GF-D8 (cell line): Measurements from ENCODE around the gene ZEB2.
A peak's percentile ranks its signal among the peaks of the same experiment; 100 is the strongest.

Experiments used
- DNase-seq: peaks from one replicate; lab custom pipeline; 2025; lab: John Stamatoyannopoulos, UW

The ZEB2 gene

DNA sequence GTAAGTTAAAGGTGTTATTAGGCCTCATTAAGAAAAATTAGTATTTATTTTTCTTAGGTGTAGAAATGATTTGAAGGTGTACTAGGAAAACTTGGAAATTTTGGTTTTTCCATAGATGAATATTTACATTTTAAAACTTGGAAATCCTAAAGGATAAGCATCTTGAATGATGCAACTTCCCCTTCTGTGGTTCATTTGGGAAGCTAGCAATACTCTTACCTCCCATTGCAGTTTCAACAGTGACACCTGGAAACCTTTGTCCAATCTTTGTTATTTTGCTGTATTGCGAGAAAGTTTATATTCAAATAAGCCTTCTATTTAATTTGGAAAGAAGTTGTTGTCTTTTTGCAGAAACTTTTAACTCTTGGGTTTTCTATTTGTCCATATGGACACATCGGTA, 68.5 kb downstream of the ZEB2 start:
- no peak for DNase-seq

DNA sequence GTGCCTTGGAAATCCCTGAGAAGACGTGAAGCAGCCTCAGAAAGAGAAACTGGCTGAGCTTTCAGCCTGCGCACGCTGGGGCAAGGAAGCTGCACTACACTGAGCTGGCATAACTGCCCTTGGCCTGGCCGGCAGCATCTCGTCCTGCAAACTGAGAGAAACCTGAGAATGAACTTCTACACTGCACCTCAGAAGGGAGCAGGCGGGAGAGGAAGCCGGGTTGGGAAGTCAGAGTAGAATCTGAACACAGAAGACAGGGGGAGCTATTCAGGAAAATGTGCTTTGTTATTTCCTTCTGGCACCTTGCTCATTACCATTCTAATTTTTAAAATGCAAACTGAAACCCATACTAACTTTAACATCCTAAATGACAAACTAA, 70.9 kb downstream of the ZEB2 start:
- no peak for DNase-seq

DNA sequence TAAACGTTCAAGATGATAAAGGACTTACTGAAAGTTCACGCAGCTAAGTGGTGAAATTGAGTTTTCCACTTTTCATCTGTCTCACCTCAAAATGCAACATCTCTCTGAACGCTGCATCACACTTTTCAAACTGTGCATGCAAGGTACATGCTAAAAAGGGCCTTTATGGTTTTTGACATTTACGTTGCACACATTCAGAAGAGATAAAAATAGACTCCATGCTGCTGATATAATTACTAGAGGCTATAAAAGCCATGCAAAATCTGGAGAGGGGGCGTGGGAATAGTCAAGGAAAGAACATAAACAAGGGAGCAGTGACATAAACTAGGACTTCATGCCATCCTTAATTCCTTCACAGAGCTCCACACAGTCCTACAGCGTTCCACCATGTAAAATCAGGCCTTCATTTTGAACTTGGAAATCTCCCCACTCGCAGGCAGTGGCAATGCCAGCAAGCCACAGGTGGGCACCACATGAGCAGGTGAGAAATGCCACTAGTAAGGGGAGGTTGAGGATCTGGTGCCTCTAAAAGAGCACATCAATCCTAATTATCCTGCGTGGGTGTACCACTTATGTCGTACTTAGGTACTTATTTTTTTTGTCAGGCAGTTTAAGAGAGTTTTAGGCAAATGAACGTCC, 71.4 kb downstream of the ZEB2 start:
- no peak for DNase-seq

DNA sequence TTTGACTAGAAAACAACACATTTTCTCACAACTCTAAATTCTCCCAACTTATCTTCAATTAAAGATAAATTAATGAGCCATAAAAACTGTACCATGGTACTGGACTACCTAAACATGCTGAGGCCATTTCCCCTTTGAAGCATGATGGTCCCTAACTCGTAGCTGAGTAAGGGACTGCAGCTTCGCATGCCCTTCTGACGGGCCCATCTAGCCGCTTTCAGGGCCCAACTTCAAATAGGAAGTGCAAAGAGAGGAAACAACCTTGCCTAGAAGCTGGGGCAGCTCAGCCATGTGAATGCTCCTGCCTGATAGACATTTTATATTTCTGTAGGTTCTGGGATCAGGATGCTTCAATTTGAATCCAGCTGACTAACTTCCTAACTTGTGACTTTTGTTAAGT, 72.4 kb downstream of the ZEB2 start:
- DNase-seq: no peak

DNA sequence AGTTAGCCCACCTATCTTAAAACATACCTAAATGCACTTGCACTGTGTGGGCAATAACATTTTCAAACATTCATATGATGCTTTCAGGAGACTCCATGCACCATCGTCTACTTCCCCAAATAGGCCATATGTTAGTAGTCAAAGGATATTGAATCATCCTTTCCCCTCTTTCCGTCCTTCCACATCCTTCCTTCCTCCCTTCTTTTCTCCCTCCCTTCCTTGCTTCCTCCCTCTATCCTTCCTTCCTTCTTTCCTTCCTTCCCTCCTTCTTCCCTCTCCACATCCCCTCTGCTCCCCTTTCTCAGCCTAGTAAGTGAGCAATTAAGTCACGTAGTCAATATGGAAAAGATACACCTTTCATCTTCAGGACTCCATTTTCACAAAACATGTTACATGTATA, 73.8 kb downstream of the ZEB2 start:
- DNase-seq: no peak

DNA sequence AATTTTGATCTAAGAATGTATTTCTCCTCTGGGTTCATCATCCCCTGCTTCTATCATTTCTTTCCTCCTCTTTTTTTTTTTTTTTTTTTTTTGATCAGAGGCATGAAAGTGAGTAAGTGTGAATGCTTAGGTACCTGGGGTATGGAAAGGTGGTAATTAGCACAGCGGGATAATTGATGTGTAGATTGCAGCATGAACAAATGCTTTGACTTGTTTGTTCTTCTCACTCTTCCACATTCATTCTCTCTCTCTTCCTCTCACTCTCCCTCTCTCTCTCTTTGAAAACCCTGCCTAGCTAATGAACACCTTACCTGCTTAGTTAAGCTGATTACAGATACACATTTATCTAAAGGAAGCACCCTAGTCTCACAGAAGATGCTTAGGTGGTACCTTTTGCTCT, 74.7 kb downstream of the ZEB2 start:
- no peak for DNase-seq

DNA sequence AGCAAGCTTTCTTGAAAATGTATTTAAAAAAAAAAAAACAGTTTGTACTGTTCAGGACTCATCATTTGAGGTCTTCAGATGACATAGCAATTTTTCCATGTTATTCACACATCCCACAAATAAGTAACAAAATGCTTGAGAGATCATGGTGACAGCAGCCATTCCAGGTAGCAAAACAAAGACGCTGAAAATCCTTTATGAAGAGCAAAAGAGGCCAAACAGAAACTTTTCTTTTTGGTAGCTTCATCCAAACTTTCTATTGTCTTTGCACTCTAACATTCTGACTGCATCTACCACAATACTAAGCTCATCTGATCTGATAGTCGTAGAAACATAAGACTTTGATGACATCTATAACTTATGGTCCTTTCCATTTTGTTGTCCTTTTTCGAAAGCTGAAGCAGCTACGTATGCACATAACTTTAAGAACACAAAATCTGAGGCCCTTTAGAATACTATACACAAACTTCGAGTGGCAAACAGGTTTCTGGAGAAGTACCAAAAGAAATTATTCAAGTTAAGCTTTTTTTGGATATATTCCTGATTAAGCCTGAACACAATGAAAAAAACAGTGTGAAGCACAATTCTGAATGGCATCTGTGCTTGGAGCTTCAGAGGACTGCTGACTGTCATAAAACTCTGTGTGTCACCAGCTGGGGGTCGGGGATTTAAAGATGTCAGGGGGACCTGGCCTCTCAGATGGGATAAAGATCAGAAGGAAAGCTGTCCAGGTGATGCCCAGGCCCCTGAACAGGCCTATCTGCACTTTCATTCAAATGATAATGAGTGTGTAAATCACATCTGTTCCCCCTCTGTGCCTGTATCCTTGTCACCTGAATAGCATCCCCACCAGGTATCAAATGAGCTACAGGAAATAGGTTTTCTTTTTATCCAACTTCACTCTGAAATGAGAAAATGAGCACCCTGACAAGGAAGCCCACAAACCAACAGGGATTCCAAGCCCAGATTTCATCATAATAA, 75.8 kb downstream of the ZEB2 start:
- DNase-seq: no peak

DNA sequence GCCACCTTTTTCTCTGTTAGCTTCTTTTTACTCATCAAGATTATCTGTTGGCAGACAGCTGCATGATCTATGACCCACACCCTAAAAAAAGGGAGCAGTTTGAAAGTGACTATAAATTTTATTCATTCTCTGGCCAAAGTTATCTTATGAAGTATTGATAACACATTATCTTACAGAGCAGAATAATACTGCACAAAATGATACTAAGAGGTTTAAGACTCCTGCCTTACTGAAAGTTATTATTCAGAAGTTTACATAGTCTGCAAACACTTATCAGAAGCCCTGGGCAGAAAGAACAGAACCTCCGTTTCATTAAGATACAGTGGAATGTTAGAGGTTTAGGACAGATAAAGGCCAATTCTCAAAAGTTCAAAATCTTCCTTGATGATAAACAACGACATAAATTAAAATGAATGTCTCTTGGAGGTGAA, 78.2 kb downstream of the ZEB2 start:
- DNase-seq: no peak

DNA sequence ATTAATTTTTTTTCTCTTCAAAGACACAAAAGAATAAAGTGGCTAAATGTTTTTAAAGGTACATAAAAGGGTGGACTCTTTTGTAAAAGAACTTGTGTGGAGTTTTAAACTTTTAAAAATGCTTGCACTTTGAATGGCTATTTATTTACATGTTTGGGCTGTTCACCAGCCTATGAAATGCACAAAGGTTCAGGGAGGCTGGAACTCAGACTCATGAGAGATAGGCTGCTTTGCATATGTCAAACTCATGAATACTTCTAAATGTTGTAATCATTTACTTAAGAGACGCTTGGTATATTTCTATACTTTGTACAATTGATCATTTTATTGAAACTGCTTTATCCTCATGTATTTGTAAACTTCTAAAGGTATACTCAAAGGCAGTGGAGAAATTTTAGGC, 79.9 kb downstream of the ZEB2 start:
- DNase-seq: no peak

DNA sequence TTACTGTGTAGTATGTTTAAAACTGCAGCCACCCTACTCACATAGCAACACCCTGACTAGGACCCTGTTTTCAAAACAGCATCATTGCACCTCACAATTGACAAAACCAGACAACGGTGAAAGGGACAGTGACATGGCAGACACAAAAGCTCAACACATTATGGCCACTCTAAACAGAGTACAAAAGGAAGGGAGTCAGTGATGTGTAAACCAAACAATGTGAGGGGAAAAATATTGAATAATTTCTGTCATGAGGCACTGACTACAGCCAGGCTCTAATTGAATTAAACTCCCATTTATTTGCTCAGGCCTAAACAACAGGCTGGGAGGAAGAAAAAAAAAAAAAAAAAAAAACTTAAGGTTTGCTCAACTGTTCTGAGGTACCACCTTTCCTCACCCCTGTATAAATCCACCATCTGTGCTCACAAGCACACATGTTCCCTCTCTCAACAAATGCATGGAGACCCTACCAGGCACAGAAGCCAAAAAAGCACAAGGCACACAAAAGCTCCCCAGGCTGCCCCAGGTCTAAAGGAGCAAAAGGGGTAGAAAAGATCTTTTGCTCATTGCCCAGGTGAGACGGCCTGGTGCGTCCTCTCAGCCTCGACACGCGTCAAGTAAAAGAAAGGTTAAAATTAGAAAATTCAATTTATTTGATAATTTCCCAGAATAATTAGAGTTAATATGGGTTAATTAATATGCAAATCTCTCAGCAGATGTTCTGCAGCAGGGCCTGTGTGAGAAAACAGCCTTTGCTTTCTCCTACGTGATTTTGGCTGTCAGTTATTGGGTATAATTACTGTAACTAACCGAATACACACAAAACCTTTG, 80.9 kb downstream of the ZEB2 start:
- DNase-seq: no peak

DNA sequence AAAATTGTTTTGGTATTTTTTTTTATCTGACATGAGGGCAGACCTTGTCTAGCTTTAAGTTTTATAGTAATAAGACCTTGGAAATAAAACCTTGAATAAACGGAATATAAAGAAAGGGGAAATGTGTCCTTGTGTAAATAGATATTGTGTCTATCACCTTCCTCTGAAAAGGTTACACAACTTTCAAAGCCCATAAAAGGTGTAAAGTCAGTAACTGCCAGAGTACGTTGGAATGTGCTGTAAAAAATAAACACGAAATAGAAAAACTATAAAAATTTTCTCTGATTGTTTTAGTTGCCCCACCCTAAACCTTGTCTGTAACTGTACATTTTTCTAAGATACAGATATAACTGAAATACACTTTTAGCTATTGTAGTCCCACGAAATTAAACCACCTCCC, 82.3 kb downstream of the ZEB2 start:
- DNase-seq: no peak

DNA sequence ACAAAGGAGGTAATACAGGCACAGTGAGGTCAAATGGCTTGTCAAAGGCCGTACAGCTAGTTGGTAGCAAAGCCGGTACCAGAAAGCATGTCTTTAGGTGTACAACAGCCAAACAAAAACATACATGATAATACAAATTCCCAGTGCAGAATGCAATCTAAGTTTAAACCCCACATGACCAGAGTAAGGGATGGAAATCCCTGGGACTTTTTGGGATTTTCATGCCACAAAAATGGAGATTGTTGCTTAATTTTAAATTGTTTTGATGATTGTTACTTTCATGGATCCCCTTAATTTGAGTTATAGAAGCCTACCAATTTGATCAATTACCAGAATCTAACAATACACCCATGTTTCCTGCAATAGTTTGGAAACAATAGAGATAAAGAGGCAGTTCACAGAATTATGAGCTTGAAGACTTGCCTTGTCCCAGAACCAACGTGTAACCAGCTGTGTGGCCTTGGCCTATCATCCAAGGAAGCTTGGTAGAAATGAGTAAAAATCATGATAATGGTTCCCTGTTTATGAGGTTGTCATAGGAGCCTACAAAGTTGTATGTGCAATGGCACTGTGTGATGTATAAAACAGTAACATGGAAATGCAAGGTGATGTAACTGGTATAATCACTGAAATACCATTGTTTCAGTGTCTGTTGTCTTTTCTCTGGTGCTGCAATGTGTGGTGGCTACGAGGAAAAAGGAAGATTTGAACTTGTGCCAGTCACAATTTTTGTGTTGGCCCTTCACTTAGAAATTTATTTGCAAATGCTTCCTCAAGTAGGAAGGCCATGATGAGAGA, 85.3 kb downstream of the ZEB2 start:
- DNase-seq: no peak

DNA sequence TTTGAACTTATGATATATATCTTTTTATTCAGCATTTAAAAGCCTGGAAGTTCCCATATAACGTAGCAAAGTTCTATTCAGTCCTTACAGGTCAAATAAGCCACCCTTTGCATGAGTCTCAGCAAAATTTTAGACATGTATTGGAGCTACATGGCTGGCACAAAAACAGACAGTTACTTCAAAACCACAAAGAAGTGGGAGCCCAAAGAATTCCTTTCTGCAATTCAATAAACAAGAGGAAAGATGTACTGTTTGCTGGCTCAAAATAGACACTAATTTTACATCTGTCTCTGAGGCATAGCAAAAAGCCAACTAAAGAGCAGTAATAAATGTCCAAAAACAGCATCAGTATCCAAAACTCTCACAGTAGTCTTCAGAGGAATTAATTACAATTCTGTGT, 87.0 kb downstream of the ZEB2 start:
- no peak for DNase-seq

DNA sequence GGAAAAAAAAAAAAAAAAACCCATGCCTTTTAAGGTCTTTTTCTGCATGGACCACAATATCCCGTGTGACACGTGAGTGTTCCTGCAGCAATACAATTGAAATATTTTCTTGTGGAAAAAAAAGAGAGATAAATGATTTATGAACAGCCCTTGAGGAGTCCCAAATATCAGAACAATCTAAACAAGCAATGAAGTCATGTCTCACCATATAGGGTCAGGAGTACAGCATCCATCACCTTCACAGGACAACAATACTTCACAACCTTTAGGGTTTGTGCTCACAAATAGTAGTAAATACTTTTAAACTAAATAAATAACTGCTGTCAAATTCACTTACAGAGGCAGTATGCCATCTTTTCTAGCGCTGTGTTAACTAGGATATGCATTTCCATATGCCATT, 87.9 kb downstream of the ZEB2 start:
- DNase-seq: no peak

DNA sequence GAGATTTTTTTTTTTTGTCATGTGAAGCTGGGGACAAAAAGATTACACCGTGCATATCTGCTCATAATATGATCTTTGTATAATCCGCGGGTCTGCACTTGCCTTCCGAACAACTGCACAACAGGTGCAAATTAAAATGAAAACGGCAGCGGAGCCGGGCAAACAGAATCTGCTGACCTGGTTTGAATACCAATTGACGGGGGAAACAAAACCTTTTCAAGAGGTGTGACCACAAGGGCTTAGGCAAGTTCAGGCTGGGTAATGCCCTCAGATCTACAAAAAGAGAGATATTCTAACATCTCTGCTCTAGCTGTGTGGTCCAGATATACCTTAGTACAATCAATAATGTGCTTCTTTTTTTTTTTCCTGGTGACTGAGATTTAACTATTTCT, 88.5 kb downstream of the ZEB2 start:
- no peak for DNase-seq

DNA sequence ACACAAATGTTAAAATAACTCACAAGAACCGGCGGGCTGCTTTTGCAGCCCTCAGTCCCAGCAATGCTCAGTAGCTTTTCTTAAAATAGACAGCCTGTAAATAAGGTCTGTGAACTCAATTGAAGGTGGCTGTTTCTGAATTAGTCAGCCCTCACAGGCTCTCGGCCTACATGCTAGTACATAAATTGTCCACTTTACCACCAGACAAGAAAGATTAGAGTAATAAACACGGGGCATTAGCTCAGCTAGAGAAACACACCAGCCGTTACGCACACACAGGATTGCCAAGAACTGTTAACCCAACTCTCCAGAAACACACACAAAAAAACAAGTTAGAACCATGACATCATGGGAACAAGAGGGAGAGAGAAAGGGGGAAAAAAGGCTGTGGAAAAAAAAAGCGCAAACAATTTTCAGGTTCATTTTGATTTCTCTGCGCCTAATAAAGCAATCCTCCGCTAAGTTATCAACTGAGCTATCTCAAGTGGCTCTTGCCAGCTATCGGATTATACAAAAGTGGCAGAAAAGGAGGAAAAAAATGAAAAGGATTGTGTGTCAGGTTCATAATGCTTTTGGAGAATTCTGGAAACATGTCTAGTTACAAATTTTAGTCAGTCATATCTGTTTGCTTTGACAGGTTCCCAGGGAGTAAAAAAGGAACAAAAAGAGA, 89.1 kb downstream of the ZEB2 start:
- DNase-seq: no peak

DNA sequence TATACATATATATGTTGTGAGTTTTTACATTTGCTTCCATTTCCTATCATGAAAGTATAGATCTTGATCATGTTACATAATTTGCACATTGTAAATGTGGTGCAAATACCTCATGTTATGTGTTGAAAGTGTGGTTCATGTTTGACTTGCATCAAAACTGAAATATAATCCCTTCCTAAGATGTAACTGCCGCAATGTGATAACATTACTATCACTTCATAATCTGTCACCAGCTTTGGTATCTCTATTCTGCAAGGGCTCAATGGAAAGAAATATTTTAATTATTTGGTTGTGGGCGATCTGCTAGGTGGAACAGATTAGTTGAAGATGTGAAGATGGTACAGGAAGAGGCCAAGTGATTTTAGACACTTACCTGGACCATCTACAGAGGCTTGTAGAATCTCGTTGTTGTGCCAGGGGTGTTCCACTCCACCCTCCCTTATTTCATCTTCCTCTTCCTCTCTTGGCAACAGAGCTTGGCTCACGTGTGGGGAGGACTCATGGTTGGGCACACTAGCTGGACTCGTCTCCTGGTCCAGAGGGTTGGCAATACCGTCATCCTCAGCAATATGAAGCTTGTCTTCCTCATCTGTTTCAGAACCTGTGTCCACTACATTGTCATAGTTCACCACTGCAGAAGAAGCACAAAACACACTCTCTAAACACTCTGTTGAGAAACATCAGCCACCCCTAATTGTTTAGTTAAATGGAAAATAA, 90.4 kb downstream of the ZEB2 start:
- no peak for DNase-seq

DNA sequence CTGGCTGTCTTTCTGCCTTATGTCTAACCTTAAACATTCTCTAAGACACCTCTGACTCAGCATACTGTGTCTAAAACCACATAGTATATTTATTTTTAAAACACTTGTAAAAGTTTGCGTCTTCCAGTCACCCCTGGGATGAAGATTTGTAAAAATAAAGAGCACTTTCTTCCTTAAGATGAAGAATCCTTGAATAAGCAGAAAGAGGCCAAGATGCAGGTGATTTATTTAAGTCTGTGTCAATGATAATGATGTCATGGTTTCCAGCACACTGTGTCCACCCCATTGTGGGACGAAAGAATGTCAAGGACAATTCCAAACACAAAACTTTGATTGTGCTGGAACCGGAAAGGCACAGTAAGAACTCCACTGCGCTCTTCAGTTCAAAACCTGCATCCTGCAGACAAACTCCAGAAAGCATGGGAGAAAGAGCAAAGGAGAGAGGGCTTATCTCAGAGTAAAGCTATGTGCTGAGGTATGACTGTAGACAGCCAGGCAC, 92.9 kb downstream of the ZEB2 start:
- no peak for DNase-seq

DNA sequence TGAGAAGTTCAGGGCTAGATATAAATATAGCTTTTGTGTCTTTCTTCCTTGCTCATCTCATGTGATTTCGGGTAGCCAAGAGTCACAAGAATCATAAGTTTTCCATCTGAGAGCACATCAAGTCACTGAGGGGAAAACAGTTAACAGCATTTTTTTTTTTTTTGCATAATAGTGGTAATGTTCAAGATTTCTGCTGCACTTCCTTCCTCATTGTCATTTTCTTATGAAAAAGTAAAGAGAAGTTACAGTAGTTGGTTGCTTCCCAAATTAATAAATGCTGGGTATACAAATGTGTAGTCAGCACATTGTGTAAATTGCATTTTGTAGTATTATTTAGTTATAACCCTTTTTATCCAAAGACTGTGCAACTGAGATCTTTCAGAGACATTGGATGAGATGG, 93.6 kb downstream of the ZEB2 start:
- DNase-seq: peak; percentile 38

DNA sequence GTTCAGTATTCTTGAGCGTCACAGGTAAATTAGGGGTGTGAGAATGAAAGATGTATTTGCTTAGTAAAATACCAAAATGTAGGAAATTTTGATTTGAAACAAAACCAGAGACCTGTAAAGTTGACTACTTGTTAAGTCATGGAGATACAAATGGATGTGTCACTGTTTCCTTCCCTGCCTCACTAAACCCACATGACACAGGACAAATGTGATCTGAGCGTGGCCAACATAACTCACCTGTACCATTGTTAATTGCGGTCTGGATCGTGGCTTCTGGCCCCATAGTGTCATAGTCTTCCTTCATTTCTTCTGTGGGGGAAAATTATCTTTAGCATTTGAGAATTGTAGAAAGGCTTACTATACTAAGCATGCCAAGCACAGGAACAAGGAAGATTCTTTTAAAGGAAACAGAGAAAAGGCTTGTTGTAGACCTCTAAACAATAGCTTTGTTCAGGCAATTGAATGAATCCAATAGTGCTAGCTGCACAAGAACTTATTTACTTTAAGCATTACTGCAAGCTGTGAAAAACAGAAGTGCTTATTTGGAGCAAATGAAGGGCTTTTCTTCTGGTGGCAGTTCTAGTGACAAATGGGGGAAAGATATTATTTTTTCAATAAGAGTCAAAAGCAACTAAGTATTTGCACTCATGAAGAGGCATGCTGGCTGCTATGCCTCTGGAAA, 95.2 kb downstream of the ZEB2 start:
- DNase-seq: no peak
